Endothelial cell of umbilical vein (primary cell): ENCODE measurements around the gene FOXO1.

Experiments used
- EZH2 ChIP-seq: IDR thresholded peaks from 2 replicates; pipeline ENCODE4 v1.6.1; 2012; ENCODE audit warnings: borderline replicate concordance, low read depth, mild to moderate bottlenecking, moderate library complexity, low read length, inconsistent platforms; ENCODE audit not compliant: severe bottlenecking
- JUN ChIP-seq: IDR thresholded peaks from 2 replicates; pipeline ENCODE4 v1.6.1; 2011; ENCODE audit warnings: borderline replicate concordance, low read depth; ENCODE audit not compliant: insufficient read length, insufficient read depth
- MYC ChIP-seq: IDR thresholded peaks from one replicate; pipeline ENCODE4 v1.6.1; 2011; ENCODE audit warnings: mild to moderate bottlenecking, low read depth, low read length
- POLR2A ChIP-seq: IDR thresholded peaks from 2 replicates; pipeline ENCODE4 v1.6.1; 2012; ENCODE audit warnings: low read depth, mild to moderate bottlenecking, control low read depth, low read length
- TF ChIP-seq, protein P1 (sequence below), 2 donors: IDR thresholded peaks; 1 replicate in 1 of 2; 2 replicates in 1 of 2; pipeline ENCODE4 v1.5.1; 2011; ENCODE audit warnings: low read length in 2 of 2, mild to moderate bottlenecking in 2 of 2, moderate library complexity in 2 of 2, control low read depth in 1 of 2, inconsistent platforms in 1 of 2, low read depth in 1 of 2; ENCODE audit not compliant: insufficient read depth in 1 of 2; ENCODE audit errors: extremely low read depth in 1 of 2
- TF ChIP-seq, protein P2 (sequence below): IDR thresholded peaks from 2 replicates; pipeline ENCODE4 v1.6.1; 2011; ENCODE audit not compliant: insufficient read depth, insufficient read length

DNA sequence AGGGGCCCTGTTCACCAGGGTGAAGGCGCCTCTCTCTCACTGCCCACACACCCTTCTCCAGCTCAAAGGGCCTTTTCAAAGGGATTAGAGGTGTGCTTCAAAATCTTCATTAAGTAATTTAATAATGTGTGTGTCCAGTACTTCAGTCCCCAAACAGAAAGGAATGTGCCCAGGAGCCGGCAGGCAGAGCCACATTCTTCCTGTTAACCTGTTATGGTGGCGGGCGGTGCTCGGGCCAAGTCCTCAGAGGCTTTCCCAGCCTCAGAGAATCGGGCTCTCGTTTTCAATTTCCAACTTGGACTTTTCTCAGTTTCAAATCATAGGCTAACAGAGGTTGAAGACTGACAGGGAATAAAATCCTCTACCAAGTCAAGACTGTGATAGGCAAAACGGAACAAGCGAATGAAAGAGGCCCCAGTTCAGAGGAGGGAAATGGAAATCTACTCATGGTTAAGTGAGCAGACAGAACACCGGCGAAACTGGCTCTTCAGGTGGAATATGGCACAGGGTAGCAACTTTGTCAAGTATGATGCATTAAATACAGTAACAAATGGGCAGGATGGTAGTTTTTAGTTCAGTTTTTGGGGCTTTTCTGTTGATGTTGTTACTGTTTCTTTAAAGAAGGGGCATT lies 68.6 kb downstream of the FOXO1 start:
- TF ChIP-seq, protein P1, sequence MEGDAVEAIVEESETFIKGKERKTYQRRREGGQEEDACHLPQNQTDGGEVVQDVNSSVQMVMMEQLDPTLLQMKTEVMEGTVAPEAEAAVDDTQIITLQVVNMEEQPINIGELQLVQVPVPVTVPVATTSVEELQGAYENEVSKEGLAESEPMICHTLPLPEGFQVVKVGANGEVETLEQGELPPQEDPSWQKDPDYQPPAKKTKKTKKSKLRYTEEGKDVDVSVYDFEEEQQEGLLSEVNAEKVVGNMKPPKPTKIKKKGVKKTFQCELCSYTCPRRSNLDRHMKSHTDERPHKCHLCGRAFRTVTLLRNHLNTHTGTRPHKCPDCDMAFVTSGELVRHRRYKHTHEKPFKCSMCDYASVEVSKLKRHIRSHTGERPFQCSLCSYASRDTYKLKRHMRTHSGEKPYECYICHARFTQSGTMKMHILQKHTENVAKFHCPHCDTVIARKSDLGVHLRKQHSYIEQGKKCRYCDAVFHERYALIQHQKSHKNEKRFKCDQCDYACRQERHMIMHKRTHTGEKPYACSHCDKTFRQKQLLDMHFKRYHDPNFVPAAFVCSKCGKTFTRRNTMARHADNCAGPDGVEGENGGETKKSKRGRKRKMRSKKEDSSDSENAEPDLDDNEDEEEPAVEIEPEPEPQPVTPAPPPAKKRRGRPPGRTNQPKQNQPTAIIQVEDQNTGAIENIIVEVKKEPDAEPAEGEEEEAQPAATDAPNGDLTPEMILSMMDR (IDR thresholded peaks at IDR 0.05; ENCODE audit: extremely low read depth in 1 of 2, insufficient read depth in 1 of 2, low read depth in 1 of 2, low read length in 2 of 2): no peak
- no peak for TF ChIP-seq MYC
- TF ChIP-seq EZH2: no peak
- no peak for TF ChIP-seq POLR2A
- no peak for TF ChIP-seq JUN
- TF ChIP-seq, protein P2, sequence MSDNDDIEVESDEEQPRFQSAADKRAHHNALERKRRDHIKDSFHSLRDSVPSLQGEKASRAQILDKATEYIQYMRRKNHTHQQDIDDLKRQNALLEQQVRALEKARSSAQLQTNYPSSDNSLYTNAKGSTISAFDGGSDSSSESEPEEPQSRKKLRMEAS: no peak
